Type B pancreatic cell (in vitro differentiated cells): ENCODE measurements around the gene BTBD16. TPM values are rescaled to one million over a fixed set of nuclear protein-coding genes. Genes with fewer than 3 reads are reported as not detected.

Experiments used
- DNase-seq: peaks from one replicate; pipeline ENCODE4 v3.0.0; 2021; ENCODE audit warnings: mixed read lengths; ENCODE audit not compliant: unreplicated experiment; ENCODE audit errors: extremely low spot score
- H3K27ac Mint-ChIP-seq: 2 replicates; pipeline ENCODE4 v1.8.0; 2021; ENCODE audit warnings: mild to moderate bottlenecking, mixed read lengths
- H3K27me3 Mint-ChIP-seq: 2 replicates; pipeline ENCODE4 v1.8.0; 2021; ENCODE audit warnings: mixed read lengths
- H3K36me3 Mint-ChIP-seq: 2 replicates; pipeline ENCODE4 v1.8.0; 2021; ENCODE audit warnings: mixed read lengths
- H3K4me1 Mint-ChIP-seq: one replicate; pipeline ENCODE4 v1.8.0; 2021; ENCODE audit warnings: mixed read lengths; ENCODE audit not compliant: unreplicated experiment
- H3K4me3 Mint-ChIP-seq: 2 replicates; pipeline ENCODE4 v1.8.0; 2021; ENCODE audit warnings: mild to moderate bottlenecking, mixed read lengths
- H3K9me3 Mint-ChIP-seq: 2 replicates; pipeline ENCODE4 v1.8.0; 2021; ENCODE audit warnings: mixed read lengths
- total RNA-seq: library from RNA; stranded (reverse); gene quantifications from 2 replicates; pipeline ENCODE4 v1.2.1, GENCODE V29; 2021; ENCODE audit warnings: low replicate concordance
- TF ChIP-seq, protein P1 (sequence below): fragments of 200-600 bp; sonication (generic); conservative IDR thresholded peaks from 2 replicates; pipeline ENCODE4 v1.5.0; 2021; ENCODE audit warnings: antibody characterized with exemption, mild to moderate bottlenecking

BTBD16 gene
- total RNA-seq, 1 donor from 2014 or later, result 0.46 TPM

DNA sequence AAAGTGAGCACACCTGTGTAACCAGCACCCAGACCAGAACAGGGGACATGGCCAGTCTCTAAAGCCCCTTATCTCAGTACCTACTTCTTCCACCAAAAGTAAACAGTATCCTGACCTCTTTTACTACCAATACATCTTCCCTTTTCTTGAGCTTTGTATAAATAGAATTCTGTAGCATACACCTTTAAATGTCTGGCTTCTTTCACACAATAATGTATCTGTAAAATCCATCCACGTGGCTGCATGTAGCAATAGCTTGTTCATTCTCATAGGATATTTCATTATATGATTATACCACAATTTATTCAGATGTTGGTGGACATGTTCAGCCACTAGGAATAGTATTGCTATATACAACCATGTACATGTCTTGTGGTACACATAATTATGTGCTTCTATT, 40.6 kb downstream of the BTBD16 start:
- Mint-ChIP-seq H3K4me3 (no peak overlapping the region), H3K4me1 (peaks cover 35% of the 10 kb centered on the region), H3K36me3 (no peaks in the 10 kb centered on the region), H3K27me3 (no peaks in the 10 kb centered on the region), H3K27ac (peak overlapping the region; percentile 92), H3K9me3 (no peaks in the 10 kb centered on the region)
- TF ChIP-seq, protein P1, sequence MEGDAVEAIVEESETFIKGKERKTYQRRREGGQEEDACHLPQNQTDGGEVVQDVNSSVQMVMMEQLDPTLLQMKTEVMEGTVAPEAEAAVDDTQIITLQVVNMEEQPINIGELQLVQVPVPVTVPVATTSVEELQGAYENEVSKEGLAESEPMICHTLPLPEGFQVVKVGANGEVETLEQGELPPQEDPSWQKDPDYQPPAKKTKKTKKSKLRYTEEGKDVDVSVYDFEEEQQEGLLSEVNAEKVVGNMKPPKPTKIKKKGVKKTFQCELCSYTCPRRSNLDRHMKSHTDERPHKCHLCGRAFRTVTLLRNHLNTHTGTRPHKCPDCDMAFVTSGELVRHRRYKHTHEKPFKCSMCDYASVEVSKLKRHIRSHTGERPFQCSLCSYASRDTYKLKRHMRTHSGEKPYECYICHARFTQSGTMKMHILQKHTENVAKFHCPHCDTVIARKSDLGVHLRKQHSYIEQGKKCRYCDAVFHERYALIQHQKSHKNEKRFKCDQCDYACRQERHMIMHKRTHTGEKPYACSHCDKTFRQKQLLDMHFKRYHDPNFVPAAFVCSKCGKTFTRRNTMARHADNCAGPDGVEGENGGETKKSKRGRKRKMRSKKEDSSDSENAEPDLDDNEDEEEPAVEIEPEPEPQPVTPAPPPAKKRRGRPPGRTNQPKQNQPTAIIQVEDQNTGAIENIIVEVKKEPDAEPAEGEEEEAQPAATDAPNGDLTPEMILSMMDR, result no peak
- no peak for DNase-seq

DNA sequence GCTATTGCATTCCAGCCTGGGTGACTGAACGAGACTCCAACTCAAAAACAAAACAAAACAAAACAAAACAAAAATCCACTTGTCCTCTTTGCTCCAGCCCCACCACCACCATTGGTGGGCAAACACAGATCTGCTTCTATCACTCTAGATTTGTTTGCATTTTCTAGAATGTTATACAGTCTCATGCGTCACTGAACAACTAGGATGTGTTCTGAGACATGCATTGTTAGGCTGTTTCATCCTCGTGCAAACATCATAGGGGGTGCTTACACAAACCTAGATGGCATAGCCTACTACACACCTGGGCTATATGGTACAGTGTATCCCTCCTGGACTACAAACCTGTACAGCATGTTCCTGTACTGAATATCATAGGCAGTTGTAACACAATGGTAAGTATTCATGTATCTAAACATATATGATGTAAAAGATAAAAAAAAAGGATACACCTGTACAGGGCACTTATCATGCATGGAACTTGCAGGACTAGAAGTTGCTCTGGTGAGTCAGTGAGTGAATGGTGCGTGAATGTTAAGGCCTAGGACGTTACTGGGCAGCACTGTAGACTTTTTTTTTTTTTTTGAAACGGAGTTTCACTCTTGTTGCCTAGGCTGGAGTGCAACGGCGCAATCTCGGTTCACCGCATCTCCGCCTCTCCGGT, 45.3 kb downstream of the BTBD16 start:
- no peak for DNase-seq
- TF ChIP-seq, protein P1, result no peak

DNA sequence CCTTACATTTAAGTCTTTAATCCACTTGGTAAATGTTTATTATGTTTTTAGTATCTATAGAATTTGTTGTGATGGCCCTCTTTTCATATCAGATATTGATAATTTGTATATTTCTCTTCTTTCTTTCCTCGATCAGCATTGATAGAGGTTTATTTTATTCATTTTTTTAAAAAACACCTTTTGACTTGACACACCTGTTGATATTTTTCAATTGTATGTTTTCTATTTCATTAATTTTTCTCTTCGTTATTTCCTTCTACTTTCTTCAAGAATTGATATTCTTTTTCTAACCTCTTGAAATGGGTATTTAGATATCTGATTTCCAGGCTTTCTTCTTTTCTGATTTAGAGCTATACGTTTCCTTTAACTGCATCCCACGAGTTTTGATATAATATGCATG, 50.9 kb downstream of the BTBD16 start:
- H3K4me3 Mint-ChIP-seq, result no peak overlapping the region
- TF ChIP-seq, protein P1, result no peak
- H3K27ac Mint-ChIP-seq, result no peak overlapping the region
- H3K9me3 Mint-ChIP-seq, result peaks cover 7% of the 10 kb centered on the region
- H3K4me1 Mint-ChIP-seq, result no peaks in the 10 kb centered on the region
- H3K27me3 Mint-ChIP-seq, result no peaks in the 10 kb centered on the region
- no peaks in the 10 kb centered on the region for H3K36me3 Mint-ChIP-seq
- no peak for DNase-seq

More for the DNA sequence above, 45.3 kb downstream of the BTBD16 start:
- Mint-ChIP-seq H3K4me3 (no peak overlapping the region), H3K27me3 (no peaks in the 10 kb centered on the region), H3K4me1 (peaks cover 6% of the 10 kb centered on the region), H3K9me3 (peaks cover under 1% of the 10 kb centered on the region), H3K36me3 (no peaks in the 10 kb centered on the region), H3K27ac (no peak overlapping the region)

DNA sequence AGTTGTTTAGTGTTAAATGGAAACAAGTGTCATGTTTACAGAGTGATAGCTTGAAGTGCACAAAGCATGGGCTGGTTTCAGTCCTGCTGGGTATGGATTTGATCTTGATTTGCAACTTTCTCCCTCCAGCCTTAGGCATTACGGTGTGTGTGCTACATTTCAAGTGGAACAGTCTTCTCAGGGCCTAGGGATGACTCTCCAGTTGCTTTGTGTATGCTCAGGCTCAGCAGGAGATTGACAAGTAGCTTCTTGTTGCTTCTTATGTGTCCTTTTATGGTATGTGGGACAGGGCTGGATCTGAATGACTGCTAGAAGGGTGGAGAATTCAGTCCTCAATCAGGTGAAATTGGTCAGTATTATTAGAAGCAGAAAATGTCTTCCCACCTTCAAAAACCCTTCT, 52.1 kb downstream of the BTBD16 start:
- peaks cover 7% of the 10 kb centered on the region for H3K9me3 Mint-ChIP-seq
- DNase-seq, result peak; percentile 3
- TF ChIP-seq, protein P1, result no peak
- H3K27me3 Mint-ChIP-seq, result no peaks in the 10 kb centered on the region
- no peaks in the 10 kb centered on the region for H3K4me1 Mint-ChIP-seq
- no peak overlapping the region for H3K4me3 Mint-ChIP-seq
- H3K27ac Mint-ChIP-seq, result no peak overlapping the region
- H3K36me3 Mint-ChIP-seq, result no peaks in the 10 kb centered on the region

DNA sequence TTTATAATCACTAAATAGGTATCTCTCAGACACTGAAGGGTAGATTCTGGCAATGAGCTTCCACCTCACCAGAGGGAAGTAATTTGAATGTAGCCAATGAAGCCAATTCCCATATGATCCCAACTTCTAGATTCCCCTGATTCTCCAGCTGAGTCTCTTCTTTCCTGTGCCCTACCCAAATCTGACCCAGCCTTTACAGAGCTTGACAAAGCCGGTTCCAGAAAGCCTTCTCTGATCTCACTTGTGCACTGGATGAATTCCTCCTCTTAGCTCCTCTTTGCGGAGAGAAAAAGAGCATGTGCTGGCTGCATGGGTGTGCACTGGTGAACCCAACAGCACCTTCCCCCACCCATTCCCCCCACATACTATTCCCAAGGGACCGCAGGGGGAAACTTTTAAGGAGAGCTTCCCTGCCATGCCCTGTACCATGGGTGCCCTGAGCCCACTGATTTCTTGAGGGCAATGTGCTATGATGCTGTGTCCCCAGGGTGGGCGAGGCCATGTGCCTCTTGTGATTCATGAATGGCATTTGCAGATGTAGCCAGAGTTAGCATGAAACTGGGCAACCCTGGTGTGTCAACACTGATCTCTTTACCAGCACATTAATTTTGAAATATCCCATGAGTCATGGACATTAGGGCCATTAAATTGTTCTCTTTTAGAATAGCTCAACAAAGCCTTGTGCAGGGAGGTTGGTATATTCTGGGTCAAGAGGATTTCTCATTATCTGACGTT, 53.0 kb downstream of the BTBD16 start:
- Mint-ChIP-seq H3K4me1 (no peaks in the 10 kb centered on the region), H3K27me3 (no peaks in the 10 kb centered on the region), H3K4me3 (no peak overlapping the region), H3K27ac (no peak overlapping the region), H3K9me3 (peaks cover 7% of the 10 kb centered on the region), H3K36me3 (no peaks in the 10 kb centered on the region)
- peak; percentile 37 for DNase-seq
- TF ChIP-seq, protein P1, result no peak
